NB4 (cell line): Measurements from ENCODE around the gene NTHL1.
A peak's percentile ranks its signal among the peaks of the same experiment; 100 is the strongest.

Experiments
- MYC ChIP-seq: IDR thresholded peaks from 2 replicates; pipeline ENCODE4 v1.6.1; 2011; ENCODE audit warnings: low read depth, low read length
- TF ChIP-seq, protein P1 (sequence below): IDR thresholded peaks from one replicate; pipeline ENCODE4 v1.5.1; 2012; ENCODE audit warnings: low read depth, low read length

DNA sequence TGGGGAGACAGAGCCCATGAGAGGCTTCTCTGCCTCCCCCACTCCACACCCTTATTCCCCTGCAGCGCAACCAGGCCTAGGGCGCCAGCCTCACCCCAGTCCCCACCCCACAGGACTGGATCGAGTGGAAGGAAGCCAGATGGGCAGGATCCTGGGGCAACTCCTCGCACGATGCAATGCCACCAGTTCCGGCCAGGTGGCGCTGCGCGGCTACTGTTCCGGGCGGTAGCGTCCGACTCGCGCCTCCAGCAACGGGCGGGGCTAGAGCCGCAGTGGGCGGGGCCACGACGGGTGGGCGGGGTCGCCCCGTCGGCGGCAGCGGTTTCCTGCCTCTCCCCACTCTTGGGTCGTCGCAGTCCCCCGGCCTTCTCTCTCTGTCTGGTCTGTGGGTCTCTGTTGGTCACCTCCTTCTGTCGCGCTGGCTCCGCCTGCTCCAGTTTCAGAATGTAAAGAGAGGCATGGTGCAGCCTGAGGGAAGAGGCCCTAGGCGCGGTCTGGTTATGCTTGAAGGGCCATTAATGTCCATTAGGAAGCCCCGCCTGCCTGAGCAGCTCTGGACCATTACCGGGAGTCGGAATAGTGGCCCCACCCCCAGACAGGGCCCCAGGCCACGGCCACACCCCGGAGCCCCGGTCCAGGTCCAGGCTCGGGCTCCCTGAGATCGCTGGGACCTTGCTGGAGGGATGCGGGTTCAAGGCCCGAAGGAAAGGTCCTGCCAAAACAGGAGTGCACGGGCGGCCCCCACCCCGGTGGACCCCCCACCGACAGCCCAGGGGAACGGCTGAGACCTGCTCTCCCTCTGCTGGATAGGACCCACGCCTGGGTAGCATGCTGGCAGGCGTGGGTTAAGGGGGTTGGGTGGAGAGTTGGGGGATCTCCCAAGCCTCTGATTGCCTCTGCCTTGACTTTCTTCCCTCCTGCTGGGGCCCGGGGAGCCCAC is 24.3 kb downstream of the NTHL1 start:
- TF ChIP-seq, protein P1, sequence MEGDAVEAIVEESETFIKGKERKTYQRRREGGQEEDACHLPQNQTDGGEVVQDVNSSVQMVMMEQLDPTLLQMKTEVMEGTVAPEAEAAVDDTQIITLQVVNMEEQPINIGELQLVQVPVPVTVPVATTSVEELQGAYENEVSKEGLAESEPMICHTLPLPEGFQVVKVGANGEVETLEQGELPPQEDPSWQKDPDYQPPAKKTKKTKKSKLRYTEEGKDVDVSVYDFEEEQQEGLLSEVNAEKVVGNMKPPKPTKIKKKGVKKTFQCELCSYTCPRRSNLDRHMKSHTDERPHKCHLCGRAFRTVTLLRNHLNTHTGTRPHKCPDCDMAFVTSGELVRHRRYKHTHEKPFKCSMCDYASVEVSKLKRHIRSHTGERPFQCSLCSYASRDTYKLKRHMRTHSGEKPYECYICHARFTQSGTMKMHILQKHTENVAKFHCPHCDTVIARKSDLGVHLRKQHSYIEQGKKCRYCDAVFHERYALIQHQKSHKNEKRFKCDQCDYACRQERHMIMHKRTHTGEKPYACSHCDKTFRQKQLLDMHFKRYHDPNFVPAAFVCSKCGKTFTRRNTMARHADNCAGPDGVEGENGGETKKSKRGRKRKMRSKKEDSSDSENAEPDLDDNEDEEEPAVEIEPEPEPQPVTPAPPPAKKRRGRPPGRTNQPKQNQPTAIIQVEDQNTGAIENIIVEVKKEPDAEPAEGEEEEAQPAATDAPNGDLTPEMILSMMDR = peak; percentile 75
- TF ChIP-seq MYC = peak; percentile 63; the same call in 1 of the 2 replicates
